ENCODE measurements around the gene RTL9. TPM values are rescaled to one million over a fixed set of nuclear protein-coding genes. Genes with fewer than 3 reads are reported as not detected.
A peak's percentile ranks its signal among the peaks of the same experiment; 100 is the strongest.

RTL9 gene
- total RNA-seq, 1 experiment from 2014 or later: 0.24 TPM

- no peak for TF ChIP-seq TCF7 (CRISPR knock-in tag; IDR thresholded peaks at IDR 0.05; ENCODE audit: low read depth)
Measured at GRCh38 chrX:110316351-110317060, 42.1 kb upstream of the RTL9 start (continued).

- peaks cover 65% of the 10 kb centered on the region for H3K4me1 Mint-ChIP-seq
- peak overlapping the region; percentile 86 for H3K4me3 Mint-ChIP-seq
- peak; percentile 28 for ATAC-seq
- TF ChIP-seq STAT6 (CRISPR knock-in tag; conservative IDR thresholded peaks at IDR 0.05; ENCODE audit: low read depth): no peak
- POLR2A ChIA-PET: interaction anchor here (0.6 kb wide), 1 partner anchor 595 kb away, joined by 3 read pairs; no protein-coding TSS in a partner anchor
- CTCF ChIA-PET: interaction anchor here (1.7 kb wide), 1 partner anchor 101 kb away, joined by 3 read pairs; no protein-coding TSS in a partner anchor
- peak; percentile 15 for DNase-seq (ENCODE audit: low spot score)
- no peaks in the 10 kb centered on the region for H3K9me3 Mint-ChIP-seq
- H3K27me3 Mint-ChIP-seq (ENCODE audit: low read depth): no peaks in the 10 kb centered on the region
- H3K36me3 Mint-ChIP-seq: no peaks in the 10 kb centered on the region
- H3K27ac Mint-ChIP-seq: no peak overlapping the region
Measured at GRCh38 chrX:110317061-110317819, 41.4 kb upstream of the RTL9 start.

- Mint-ChIP-seq H3K4me3 (peak within 1 kb of the TSS; percentile 86), H3K27me3 (ENCODE audit: low read depth) (no peaks in the 10 kb centered on the region), H3K27ac (peak within 1 kb of the TSS; percentile 92), H3K4me1 (peaks cover 63% of the 10 kb centered on the region), H3K9me3 (no peaks in the 10 kb centered on the region), H3K36me3 (no peaks in the 10 kb centered on the region)
- CTCF ChIA-PET: interaction anchor here (0.6 to 1.7 kb wide), 2 partner anchors 100 to 157 kb away, joined by 3 read pairs; no protein-coding TSS in a partner anchor
- POLR2A ChIA-PET: interaction anchor here (0.6 to 1.0 kb wide), 4 partner anchors 29 to 596 kb away, joined by 3 read pairs; a partner anchor contains a TSS
- TF ChIP-seq ZNF671 (CRISPR knock-in tag; IDR thresholded peaks at IDR 0.05): no peak
- no peak for TF ChIP-seq ZNF317 (CRISPR knock-in tag; IDR thresholded peaks at IDR 0.05; ENCODE audit: borderline replicate concordance, low read depth)
- no peak for TF ChIP-seq E2F1 (CRISPR knock-in tag; IDR thresholded peaks at IDR 0.05)
- no peak for TF ChIP-seq JUN (CRISPR knock-in tag; IDR thresholded peaks at IDR 0.05)
- no peak for TF ChIP-seq FOXP4 (CRISPR knock-in tag; IDR thresholded peaks at IDR 0.05)
- peak; percentile 47; the same call in 1 of the 2 replicates for TF ChIP-seq HMGXB4 (CRISPR knock-in tag; IDR thresholded peaks at IDR 0.05)
- TF ChIP-seq FOXJ3 (CRISPR knock-in tag; IDR thresholded peaks at IDR 0.05; ENCODE audit: borderline replicate concordance): no peak
- peak; percentile 75; the same call in 1 of the 2 replicates for TF ChIP-seq MAX (CRISPR knock-in tag; IDR thresholded peaks at IDR 0.05)
- ATAC-seq (peak; percentile 81), DNase-seq (ENCODE audit: low spot score) (peak; percentile 73)
Measured at GRCh38 chrX:110317820-110318663, 40.6 kb upstream of the RTL9 start, which contains the start of gene AMMECR1. AMMECR1 (minus strand) TSS chrX:110318085; CDS start chrX:110318071, 14 bp downstream.
